B cell (primary cell): ENCODE measurements around the gene FANCI.

Experiments used
- CTCF ChIP-seq: fragments of 200-600 bp; IDR thresholded peaks from one replicate; pipeline ENCODE4 v1.8.0; 2022; ENCODE audit warnings: antibody characterized with exemption, mild to moderate bottlenecking
- EZH2 ChIP-seq: IDR thresholded peaks from 2 replicates; pipeline ENCODE4 v1.6.1; 2012; ENCODE audit warnings: borderline replicate concordance, low read depth, mild to moderate bottlenecking, moderate library complexity, low read length; ENCODE audit not compliant: insufficient read depth, poor library complexity, severe bottlenecking

GRCh38 chr15:89341316-89342005 is 97.7 kb downstream of the FANCI start:
- TF ChIP-seq CTCF (no peak), EZH2 (no peak)
